AG04450 (cell line): Measurements from ENCODE around the gene OR7C2. TPM values are rescaled to one million over a fixed set of nuclear protein-coding genes. Genes with fewer than 3 reads are reported as not detected.
"Not testable (repeated sequence)": the region's sequence is repeated elsewhere in the genome, so short reads cannot be mapped to it uniquely, and the experiment has no call there.

ENCODE experiments used
- CTCF ChIA-PET: fragments of 300-600, 350-600 bp; formaldehyde crosslinking; extraction: SDS; loops from one replicate; lab custom pipeline; 2022; ENCODE audit warnings: antibody characterized with exemption, inconsistent platforms; lab: Charles Lee
- POLR2A ChIA-PET: fragments of 350-600 bp; formaldehyde crosslinking; extraction: SDS; loops from one replicate; lab custom pipeline; 2021; ENCODE audit warnings: antibody characterized with exemption, inconsistent platforms; lab: Yijun Ruan, JAX
- DNase-seq: peaks from one replicate; pipeline ENCODE4 v3.0.0-alpha.2; 2011; ENCODE audit warnings: low read depth, low spot score
- H3K27ac ChIP-seq: one replicate; pipeline ENCODE4 v1.5.1; 2012; ENCODE audit warnings: low read depth, low read length, control low read depth
- H3K27me3 ChIP-seq: one replicate; pipeline ENCODE4 v1.6.0; 2012; ENCODE audit warnings: low read length; ENCODE audit not compliant: control insufficient read depth, insufficient read depth
- H3K4me3 ChIP-seq: 2 replicates; pipeline ENCODE4 v1.5.1; 2011; ENCODE audit warnings: mild to moderate bottlenecking, low read depth, low read length, control low read depth
- H3K9me3 ChIP-seq: 2 replicates; pipeline ENCODE4 v1.5.1; 2012; ENCODE audit warnings: low read length; ENCODE audit not compliant: control insufficient read depth, insufficient read depth
- CTCF ChIP-seq: IDR thresholded peaks from 2 replicates; pipeline ENCODE4 v1.5.1; 2011; ENCODE audit warnings: low read depth, low read length, control low read depth, inconsistent platforms
- polyA plus RNA-seq: library from polyadenylated mRNA; depleted of rRNA; stranded (reverse); fragments of >200 nt; gene quantifications from 2 replicates; pipeline ENCODE4 v1.2.3, GENCODE V29; 2011

OR7C2 gene
- polyA plus RNA-seq, 1 experiment, result not detected

- Histone ChIP-seq H3K9me3 (no peaks in the 10 kb centered on the region; the same call in 1 of the 2 replicates), H3K27me3 (no peaks in the 10 kb centered on the region), H3K4me3 (no peak overlapping the region), H3K27ac (no peak overlapping the region)
- DNase-seq, result no peak
- CTCF ChIA-PET, result no interaction called here
- POLR2A ChIA-PET, result no interaction called here
- no peak for TF ChIP-seq CTCF
Observed at GRCh38 chr19:14933506-14933905, 7.8 kb upstream of the OR7C2 start.

- no peak overlapping the region for H3K27ac ChIP-seq
- POLR2A ChIA-PET, result no interaction called here
- CTCF ChIA-PET, result no interaction called here
- H3K9me3 ChIP-seq, result no peaks in the 10 kb centered on the region
- H3K4me3 ChIP-seq, result no peak overlapping the region
- DNase-seq, result no peak
- TF ChIP-seq CTCF, result no peak
- H3K27me3 ChIP-seq, result no peaks in the 10 kb centered on the region
Observed at GRCh38 chr19:14940266-14940665, 1.0 kb upstream of the OR7C2 start.

GRCh38 chr19:14943601-14944000 is 2.3 kb downstream of the OR7C2 start:
- H3K27ac ChIP-seq, result no peak overlapping the region
- DNase-seq, result no peak
- H3K4me3 ChIP-seq, result no peak overlapping the region
- POLR2A ChIA-PET, result no interaction called here
- H3K9me3 ChIP-seq, result peaks cover 4% of the 10 kb centered on the region
- CTCF ChIA-PET, result no interaction called here
- TF ChIP-seq CTCF, result no peak
- H3K27me3 ChIP-seq, result no peaks in the 10 kb centered on the region

GRCh38 chr19:14944456-14944855 is 3.2 kb downstream of the OR7C2 start:
- Histone ChIP-seq H3K27ac (no peak overlapping the region), H3K4me3 (no peak overlapping the region), H3K27me3 (no peaks in the 10 kb centered on the region), H3K9me3 (peaks cover 4% of the 10 kb centered on the region)
- CTCF ChIA-PET, result no interaction called here
- DNase-seq, result no peak
- POLR2A ChIA-PET, result no interaction called here
- no peak for TF ChIP-seq CTCF

- H3K4me3 ChIP-seq, POLR2A ChIA-PET, H3K27me3 ChIP-seq, H3K27ac ChIP-seq, DNase-seq, CTCF ChIA-PET: not testable (repeated sequence)
- H3K9me3 ChIP-seq, result peaks cover 23% of the 10 kb centered on the region
Observed at GRCh38 chr19:14949413-14949812, 8.1 kb downstream of the OR7C2 start.

GRCh38 chr19:14949876-14950275 is 8.6 kb downstream of the OR7C2 start:
- ChIA-PET POLR2A (no interaction called here), CTCF (no interaction called here)
- H3K27ac ChIP-seq, result no peak overlapping the region
- no peak for TF ChIP-seq CTCF
- H3K27me3 ChIP-seq, result no peaks in the 10 kb centered on the region
- no peak overlapping the region for H3K4me3 ChIP-seq
- no peak for DNase-seq
- peaks cover 26% of the 10 kb centered on the region for H3K9me3 ChIP-seq
